HG03159 (cell line): ENCODE measurements around the gene CCL14.
"Not testable (repeated sequence)": the region's sequence is repeated elsewhere in the genome, so short reads cannot be mapped to it uniquely, and the experiment has no call there.

ENCODE experiments used
- ATAC-seq: cut with Tn5 transposase; IDR thresholded peaks from one replicate; pipeline ENCODE4 v1.9.1; 2021; ENCODE audit warnings: mild to moderate bottlenecking, moderate library complexity; ENCODE audit not compliant: unreplicated experiment

The CCL14 gene

GRCh38 chr17:35986643-35987042 is at the start of gene CCL14:
Gene CCL14, minus strand, starts transcription at chr17:35986729. Its CDS starts 80 bp downstream, at chr17:35986649.
- no peak for ATAC-seq

- no peak for ATAC-seq
Observed at GRCh38 chr17:36036235-36036634, 49.7 kb upstream of the CCL14 start.

- no peak for ATAC-seq
Observed at GRCh38 chr17:36034127-36034526, 47.6 kb upstream of the CCL14 start.

GRCh38 chr17:36030956-36031355 is 44.4 kb upstream of the CCL14 start:
- ATAC-seq, result no peak

GRCh38 chr17:36027761-36028160 is 41.2 kb upstream of the CCL14 start:
- ATAC-seq, result no peak

- no peak for ATAC-seq
Observed at GRCh38 chr17:36024106-36024869, 37.8 kb upstream of the CCL14 start.

- ATAC-seq, result no peak
Observed at GRCh38 chr17:36019423-36019822, 32.9 kb upstream of the CCL14 start.

- ATAC-seq, result no peak
Observed at GRCh38 chr17:36017799-36018198, 31.3 kb upstream of the CCL14 start, which contains the start of gene CCL23. Gene CCL23, minus strand, starts transcription at chr17:36017972. Its CDS starts 75 bp downstream, at chr17:36017897.

- no peak for ATAC-seq
Observed at GRCh38 chr17:36016555-36016954, 30.0 kb upstream of the CCL14 start.

- ATAC-seq, result not testable (repeated sequence)
Observed at GRCh38 chr17:36015895-36016294, 29.4 kb upstream of the CCL14 start.

GRCh38 chr17:36014946-36015345 is 28.4 kb upstream of the CCL14 start:
- ATAC-seq, result no peak

GRCh38 chr17:36011201-36011600 is 24.7 kb upstream of the CCL14 start:
- no peak for ATAC-seq

GRCh38 chr17:36008998-36009665 is 22.6 kb upstream of the CCL14 start:
- ATAC-seq, result no peak

GRCh38 chr17:36004594-36005108 is 18.1 kb upstream of the CCL14 start:
- ATAC-seq, result no peak

- no peak for ATAC-seq
Observed at GRCh38 chr17:36002631-36003030, 16.1 kb upstream of the CCL14 start.

GRCh38 chr17:36001862-36002603 is 15.5 kb upstream of the CCL14 start:
- ATAC-seq, result no peak

- no peak for ATAC-seq
Observed at GRCh38 chr17:36001110-36001771, 14.7 kb upstream of the CCL14 start, which contains the start of gene CCL15. Gene CCL15, minus strand, starts transcription at chr17:36001553. Its CDS starts 61 bp downstream, at chr17:36001492.

- no peak for ATAC-seq
Observed at GRCh38 chr17:36000732-36001109, 14.2 kb upstream of the CCL14 start.

GRCh38 chr17:35998756-35999155 is 12.2 kb upstream of the CCL14 start:
- no peak for ATAC-seq

GRCh38 chr17:35998018-35998545 is 11.6 kb upstream of the CCL14 start:
- no peak for ATAC-seq
